Endothelial cell of umbilical vein (primary cell): Measurements from ENCODE around the gene PRSS22. TPM values are rescaled to one million over a fixed set of nuclear protein-coding genes. Genes with fewer than 3 reads are reported as not detected.

ENCODE experiments used
- BruUV-seq: library from RNA; stranded (reverse); fragments of 400-500 nt; replicated peaks from 2 replicates; lab custom pipeline; 2021; lab: Mats Ljungman, UMichigan
- CTCF ChIA-PET: fragments of 300-600, 350-600 bp; sonication (Branson Sonifier 250); formaldehyde crosslinking; loops from one replicate; lab custom pipeline; 2021; ENCODE audit warnings: antibody characterized with exemption, inconsistent platforms; lab: Charles Lee
- POLR2A ChIA-PET: fragments of 300-600, 350-600 bp; sonication (Branson Sonifier 250); formaldehyde crosslinking; loops from one replicate; lab custom pipeline; 2021; ENCODE audit warnings: antibody characterized with exemption, inconsistent platforms; lab: Charles Lee
- DNase-seq: peaks from one replicate; pipeline ENCODE4 v3.0.0-alpha.2; 2011; ENCODE audit warnings: low read depth, low spot score
- FAIRE-seq: peaks from 2 replicates; lab custom pipeline; 2011; peaks lifted over from hg19 to GRCh38; lab: Jason Lieb, UNC
- H2AFZ ChIP-seq: 2 replicates; pipeline ENCODE4 v1.6.0; 2012; ENCODE audit warnings: low read depth, low read length, control low read depth, inconsistent platforms
- H3K27ac ChIP-seq: 2 replicates; pipeline ENCODE4 v1.5.1; 2011; ENCODE audit warnings: low read depth, mild to moderate bottlenecking, control low read depth, low read length, moderate library complexity; ENCODE audit not compliant: insufficient read depth
- H3K27me3 ChIP-seq, 2 experiments: 2 replicates each; pipeline versions ENCODE4 v1.6.0 to v1.6.1; 2011; ENCODE audit warnings: low read length in 2 of 2, mixed read lengths in 1 of 2; ENCODE audit not compliant: control insufficient read depth in 2 of 2, insufficient read depth in 2 of 2
- H3K36me3 ChIP-seq, 2 experiments: 2 replicates in 1 of 2; 3 replicates in 1 of 2; pipeline ENCODE4 v1.5.1; 2011; ENCODE audit warnings: low read length in 2 of 2, mild to moderate bottlenecking in 1 of 2, moderate library complexity in 1 of 2; ENCODE audit not compliant: control insufficient read depth in 2 of 2, insufficient read depth in 2 of 2; ENCODE audit errors: extremely low read depth in 1 of 2
- H3K4me1 ChIP-seq: 3 replicates; pipeline ENCODE4 v1.5.1; 2011; ENCODE audit warnings: mild to moderate bottlenecking, low read length; ENCODE audit not compliant: control insufficient read depth, insufficient read depth; ENCODE audit errors: extremely low read depth
- H3K4me2 ChIP-seq: 2 replicates; pipeline ENCODE4 v1.6.1; 2011; ENCODE audit warnings: low read length, control low read depth, mixed read lengths; ENCODE audit not compliant: insufficient read depth
- H3K4me3 ChIP-seq, 3 experiments: fragments of 200-600 bp in 1 of 3; sonication (generic), shearing (Covaris generic) in 1 of 3; replicated peaks in 1 of 3; 2 replicates each; pipeline ENCODE4 v1.5.1; 2011 to 2016; ENCODE audit warnings: control low read depth in 3 of 3, low read length in 3 of 3, mild to moderate bottlenecking in 2 of 3, inconsistent platforms in 1 of 3, low read depth in 1 of 3, moderate library complexity in 1 of 3; ENCODE audit not compliant: insufficient read depth in 1 of 3
- H3K79me2 ChIP-seq: 2 replicates; pipeline ENCODE4 v1.6.0; 2012; ENCODE audit warnings: low read length, inconsistent platforms; ENCODE audit not compliant: control insufficient read depth, insufficient read depth
- H3K9ac ChIP-seq: replicated peaks from 2 replicates; pipeline ENCODE3; 2011; ENCODE audit warnings: low read length, control low read depth; ENCODE audit not compliant: insufficient read depth; ENCODE audit errors: extremely low read depth
- H3K9me1 ChIP-seq: replicated peaks from 3 replicates; pipeline ENCODE4 v1.6.0; 2011; ENCODE audit warnings: mild to moderate bottlenecking, low read length; ENCODE audit not compliant: control insufficient read depth, insufficient read depth; ENCODE audit errors: extremely low read depth
- H3K9me3 ChIP-seq: replicated peaks from 2 replicates; pipeline ENCODE4 v1.5.1; 2012; ENCODE audit warnings: low read length, inconsistent platforms; ENCODE audit not compliant: control insufficient read depth, insufficient read depth
- H4K20me1 ChIP-seq: replicated peaks from 2 replicates; pipeline ENCODE3; 2011; ENCODE audit warnings: mild to moderate bottlenecking, low read length; ENCODE audit not compliant: control insufficient read depth, insufficient read depth; ENCODE audit errors: extremely low read depth
- EZH2 ChIP-seq: IDR thresholded peaks from 2 replicates; pipeline ENCODE4 v1.6.1; 2012; ENCODE audit warnings: borderline replicate concordance, low read depth, mild to moderate bottlenecking, moderate library complexity, low read length, inconsistent platforms; ENCODE audit not compliant: severe bottlenecking
- FOS ChIP-seq: IDR thresholded peaks from 2 replicates; pipeline ENCODE4 v1.6.1; 2011; ENCODE audit warnings: mild to moderate bottlenecking, low read length, moderate library complexity, borderline replicate concordance; ENCODE audit not compliant: insufficient read depth
- GATA2 ChIP-seq: IDR thresholded peaks from 2 replicates; pipeline ENCODE4 v1.7.0; 2011; ENCODE audit warnings: low read depth, mild to moderate bottlenecking, moderate library complexity, mixed read lengths, low read length; ENCODE audit not compliant: insufficient read length, insufficient read depth
- JUN ChIP-seq: IDR thresholded peaks from 2 replicates; pipeline ENCODE4 v1.6.1; 2011; ENCODE audit warnings: borderline replicate concordance, low read depth; ENCODE audit not compliant: insufficient read length, insufficient read depth
- MYC ChIP-seq: IDR thresholded peaks from one replicate; pipeline ENCODE4 v1.6.1; 2011; ENCODE audit warnings: mild to moderate bottlenecking, low read depth, low read length
- POLR2A ChIP-seq: IDR thresholded peaks from 2 replicates; pipeline ENCODE4 v1.6.1; 2012; ENCODE audit warnings: low read depth, mild to moderate bottlenecking, control low read depth, low read length
- POLR2AphosphoS5 ChIP-seq: IDR thresholded peaks from 2 replicates; pipeline ENCODE4 v1.6.1; 2012; ENCODE audit warnings: low read depth, mild to moderate bottlenecking, control low read depth, low read length, moderate library complexity; ENCODE audit not compliant: insufficient read depth
- dilution Hi-C: fragments of 300-500 bp; cut with MboI; formaldehyde crosslinking; loops from one replicate; pipeline ENCODE4 v1.15.0; 2019; ENCODE audit warnings: low sequenced_read_pairs; ENCODE audit not compliant: extremely low pct_ligation_motif_present
- intact Hi-C: fragments of 100-400 bp; cut with micrococcal nuclease; formaldehyde crosslinking; loops from one replicate; pipeline ENCODE4 v1.10.0; 2022
- polyA plus RNA-seq, 4 experiments: library from polyadenylated mRNA; depleted of rRNA in 3 of 4; stranded (reverse) in 3 of 4; unstranded in 1 of 4; fragments of >200 nt; gene quantifications; 2 replicates each; pipeline versions ENCODE4 v1.2.1 to v1.2.3, GENCODE V29; 2011 to 2012; ENCODE audit warnings: missing spikeins in 1 of 4
- total RNA-seq: library from RNA; stranded (reverse); gene quantifications from 2 replicates; pipeline ENCODE4 v1.2.3, GENCODE V29; 2021
- TF ChIP-seq, protein P1 (sequence below): IDR thresholded peaks from 2 replicates; pipeline ENCODE4 v1.6.1; 2011; ENCODE audit not compliant: insufficient read depth, insufficient read length
- TF ChIP-seq, protein P2 (sequence below), 2 donors: IDR thresholded peaks; 1 replicate in 1 of 2; 2 replicates in 1 of 2; pipeline ENCODE4 v1.5.1; 2011; ENCODE audit warnings: low read length in 2 of 2, mild to moderate bottlenecking in 2 of 2, moderate library complexity in 2 of 2, control low read depth in 1 of 2, inconsistent platforms in 1 of 2, low read depth in 1 of 2; ENCODE audit not compliant: insufficient read depth in 1 of 2; ENCODE audit errors: extremely low read depth in 1 of 2

The PRSS22 gene
- total and polyA plus RNA-seq, 2 donors (not counting 3 experiments of a cell fraction or from before 2014, with no cell fraction given), result not detected

DNA sequence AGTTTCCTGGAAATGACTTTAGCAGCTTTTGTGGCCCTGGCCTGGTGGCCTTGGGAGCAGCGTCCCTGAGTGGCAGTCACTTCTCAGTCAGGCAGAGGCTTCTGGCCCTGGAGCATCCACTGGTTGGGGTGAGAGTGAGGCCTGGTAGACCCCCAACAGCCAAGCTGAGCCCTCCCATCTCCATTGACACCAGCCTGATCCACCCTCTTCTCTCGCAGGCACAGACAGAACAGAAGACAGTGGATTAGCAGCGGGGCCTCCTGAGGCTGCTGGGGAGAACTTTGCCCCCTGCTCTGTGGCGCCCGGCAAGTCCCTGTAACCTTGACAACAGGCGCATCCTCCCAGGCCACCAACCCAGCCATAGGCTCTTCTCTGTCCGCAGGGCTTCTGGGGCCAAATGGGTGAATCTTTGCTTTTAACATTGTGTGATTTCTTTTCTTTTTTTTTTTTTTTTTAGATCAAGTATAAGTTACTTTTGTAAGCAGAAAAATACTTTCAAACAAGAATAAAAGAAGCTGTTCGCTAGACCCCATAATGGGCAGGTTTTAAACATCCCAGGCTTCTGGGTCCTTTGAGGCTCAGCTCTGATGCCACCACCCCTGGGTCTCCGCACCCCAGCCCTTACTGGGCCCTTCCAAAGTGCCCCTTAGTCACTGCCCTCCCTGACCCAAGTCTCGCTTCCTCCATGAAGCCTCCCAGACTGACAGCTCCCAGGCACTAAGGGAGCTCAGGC lies 41.0 kb upstream of the PRSS22 start:
- no peaks in the 10 kb centered on the region for H3K9me3 ChIP-seq
- DNase-seq (no peak), FAIRE-seq (no peak)
- H2AFZ ChIP-seq, result no peak overlapping the region
- H3K36me3 ChIP-seq, result peaks cover 0 to 8% of the 10 kb centered on the region in 2 experiments
- H4K20me1 ChIP-seq, result no peaks in the 10 kb centered on the region
- no peak overlapping the region for H3K4me2 ChIP-seq
- H3K79me2 ChIP-seq, result no peaks in the 10 kb centered on the region
- no peak overlapping the region for H3K27ac ChIP-seq
- TF ChIP-seq EZH2 (no peak), MYC (no peak), JUN (no peak), FOS (no peak), POLR2AphosphoS5 (no peak), POLR2A (no peak), GATA2 (no peak)
- TF ChIP-seq, protein P1, sequence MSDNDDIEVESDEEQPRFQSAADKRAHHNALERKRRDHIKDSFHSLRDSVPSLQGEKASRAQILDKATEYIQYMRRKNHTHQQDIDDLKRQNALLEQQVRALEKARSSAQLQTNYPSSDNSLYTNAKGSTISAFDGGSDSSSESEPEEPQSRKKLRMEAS, result no peak
- TF ChIP-seq, protein P2, sequence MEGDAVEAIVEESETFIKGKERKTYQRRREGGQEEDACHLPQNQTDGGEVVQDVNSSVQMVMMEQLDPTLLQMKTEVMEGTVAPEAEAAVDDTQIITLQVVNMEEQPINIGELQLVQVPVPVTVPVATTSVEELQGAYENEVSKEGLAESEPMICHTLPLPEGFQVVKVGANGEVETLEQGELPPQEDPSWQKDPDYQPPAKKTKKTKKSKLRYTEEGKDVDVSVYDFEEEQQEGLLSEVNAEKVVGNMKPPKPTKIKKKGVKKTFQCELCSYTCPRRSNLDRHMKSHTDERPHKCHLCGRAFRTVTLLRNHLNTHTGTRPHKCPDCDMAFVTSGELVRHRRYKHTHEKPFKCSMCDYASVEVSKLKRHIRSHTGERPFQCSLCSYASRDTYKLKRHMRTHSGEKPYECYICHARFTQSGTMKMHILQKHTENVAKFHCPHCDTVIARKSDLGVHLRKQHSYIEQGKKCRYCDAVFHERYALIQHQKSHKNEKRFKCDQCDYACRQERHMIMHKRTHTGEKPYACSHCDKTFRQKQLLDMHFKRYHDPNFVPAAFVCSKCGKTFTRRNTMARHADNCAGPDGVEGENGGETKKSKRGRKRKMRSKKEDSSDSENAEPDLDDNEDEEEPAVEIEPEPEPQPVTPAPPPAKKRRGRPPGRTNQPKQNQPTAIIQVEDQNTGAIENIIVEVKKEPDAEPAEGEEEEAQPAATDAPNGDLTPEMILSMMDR (IDR thresholded peaks at IDR 0.05; ENCODE audit: extremely low read depth in 1 of 2, insufficient read depth in 1 of 2, low read depth in 1 of 2, low read length in 2 of 2), result no peak
- H3K9ac ChIP-seq, result no peak overlapping the region
- intact Hi-C loops, result no loop called here
- ChIA-PET CTCF (interaction anchor here (0.6 to 1.4 kb wide), 4 partner anchors 11 to 28 kb away, joined by 3 to 5 read pairs (median 4); partner anchors contain the start of gene FLYWCH2), POLR2A (interaction anchor here (0.6 kb wide), 1 partner anchor 86 kb away, joined by 4 read pairs; no protein-coding TSS in a partner anchor)
- no peaks in the 10 kb centered on the region for H3K27me3 ChIP-seq
- H3K4me1 ChIP-seq, result peaks cover 4% of the 10 kb centered on the region
- dilution Hi-C loops, result no loop called here
- no TSS peak for BruUV-seq
- H3K9me1 ChIP-seq, result no peaks in the 10 kb centered on the region
- no peak overlapping the region for H3K4me3 ChIP-seq
